H1 (cell line): ENCODE measurements around the gene ABTB1. TPM values are rescaled to one million over a fixed set of nuclear protein-coding genes. Genes with fewer than 3 reads are reported as not detected.

Experiments used
- CTCF ChIA-PET: fragments of 300-600 bp; sonication (Branson Sonifier 250); formaldehyde crosslinking; loops from one replicate; lab custom pipeline; 2021; ENCODE audit not compliant: partially characterized antibody; lab: Charles Lee
- POLR2A ChIA-PET: fragments of 300-600 bp; sonication (Branson Sonifier 250); formaldehyde crosslinking; loops from one replicate; lab custom pipeline; 2021; ENCODE audit warnings: inconsistent platforms; ENCODE audit not compliant: partially characterized antibody; lab: Charles Lee
- DNase-seq, 2 experiments: peaks; one replicate each; pipeline versions ENCODE4 v3.0.0 to v3.0.0-alpha.2; 2010 to 2022; ENCODE audit warnings: low spot score in 2 of 2, low read depth in 1 of 2, mixed read lengths in 1 of 2
- FAIRE-seq: peaks from 2 replicates; lab custom pipeline; 2011; peaks lifted over from hg19 to GRCh38; lab: Jason Lieb, UNC
- H2AFZ ChIP-seq: 2 replicates; pipeline ENCODE4 v1.8.1; 2012; ENCODE audit warnings: low read length, inconsistent platforms
- H2AK5ac ChIP-seq: 2 replicates; pipeline ENCODE4 v1.6.1; 2013; ENCODE audit warnings: low read depth, low read length
- H2BK120ac ChIP-seq: replicated peaks from 2 replicates; pipeline ENCODE3; 2013; ENCODE audit warnings: low read depth, low read length, inconsistent platforms
- H2BK12ac ChIP-seq: 2 replicates; pipeline ENCODE4 v1.6.1; 2013; ENCODE audit warnings: low read depth, low read length
- H2BK15ac ChIP-seq: 2 replicates; pipeline ENCODE4 v1.6.1; 2013; ENCODE audit warnings: low read length
- H2BK20ac ChIP-seq: 2 replicates; pipeline ENCODE4 v1.6.1; 2013; ENCODE audit warnings: low read length
- H2BK5ac ChIP-seq: 2 replicates; pipeline ENCODE4 v1.6.1; 2013; ENCODE audit warnings: low read depth, low read length
- H3K14ac ChIP-seq: 2 replicates; pipeline ENCODE4 v1.6.1; 2013; ENCODE audit warnings: inconsistent platforms; ENCODE audit not compliant: insufficient read length
- H3K18ac ChIP-seq: 2 replicates; pipeline ENCODE4 v1.6.1; 2013; ENCODE audit warnings: low read length; ENCODE audit errors: extremely low read depth
- H3K23ac ChIP-seq: 2 replicates; pipeline ENCODE4 v1.6.1; 2013; ENCODE audit warnings: inconsistent platforms; ENCODE audit not compliant: insufficient read length
- H3K23me2 ChIP-seq: 2 replicates; pipeline ENCODE4 v1.6.1; 2013; ENCODE audit warnings: low read depth, low read length
- H3K27ac ChIP-seq: 2 replicates; pipeline ENCODE4 v1.6.1; 2011; ENCODE audit warnings: low read depth, low read length, inconsistent platforms
- H3K27me3 ChIP-seq, 4 experiments: replicated peaks in 1 of 4; 1 replicate in 1 of 4; 2 replicates in 3 of 4; pipeline versions ENCODE4 v1.6.1 to v1.8.1; 2011 to 2013; ENCODE audit warnings: low read length in 3 of 4, mild to moderate bottlenecking in 3 of 4, inconsistent platforms in 2 of 4, mixed read lengths in 2 of 4, moderate library complexity in 1 of 4; ENCODE audit not compliant: control insufficient read depth in 3 of 4, insufficient read depth in 3 of 4; ENCODE audit errors: extremely low read depth in 1 of 4
- H3K36me3 ChIP-seq, 4 experiments: 2 replicates each; pipeline versions ENCODE4 v1.6.1 to v1.8.1; 2011 to 2013; ENCODE audit warnings: mild to moderate bottlenecking in 4 of 4, low read length in 3 of 4, moderate library complexity in 2 of 4, control low read depth in 1 of 4, inconsistent platforms in 1 of 4; ENCODE audit not compliant: insufficient read depth in 4 of 4, control insufficient read depth in 2 of 4
- H3K4ac ChIP-seq: replicated peaks from 2 replicates; pipeline ENCODE3; 2013; ENCODE audit warnings: low read length, low read depth, mixed read lengths, inconsistent platforms; ENCODE audit not compliant: insufficient read length
- H3K4me1 ChIP-seq, 4 experiments: replicated peaks in 1 of 4; 1 replicate in 1 of 4; 2 replicates in 3 of 4; pipeline versions ENCODE4 v1.6.1 to v1.8.1; 2011 to 2013; ENCODE audit warnings: low read length in 3 of 4, inconsistent platforms in 2 of 4, mixed read lengths in 1 of 4; ENCODE audit not compliant: insufficient read depth in 4 of 4, control insufficient read depth in 3 of 4
- H3K4me2 ChIP-seq, 2 experiments: 2 replicates each; pipeline versions ENCODE4 v1.6.1 to v1.8.1; 2011 to 2013; ENCODE audit warnings: low read depth in 2 of 2, low read length in 2 of 2, control low read depth in 1 of 2, inconsistent platforms in 1 of 2, mild to moderate bottlenecking in 1 of 2; ENCODE audit not compliant: insufficient read depth in 1 of 2
- H3K4me3 ChIP-seq, 4 experiments: fragments of 200-600, 300-600 bp in 1 of 4; sonication (generic), shearing (Covaris generic), sonication (Bioruptor Twin) in 1 of 4; 2 replicates each; pipeline versions ENCODE4 v1.5.1 to v1.8.1; 2011 to 2016; ENCODE audit warnings: low read length in 4 of 4, low read depth in 3 of 4, control low read depth in 2 of 4, inconsistent platforms in 2 of 4, mild to moderate bottlenecking in 2 of 4, mixed read lengths in 1 of 4, moderate library complexity in 1 of 4; ENCODE audit not compliant: insufficient read depth in 2 of 4; ENCODE audit errors: extremely low read depth in 1 of 4
- H3K56ac ChIP-seq: replicated peaks from 2 replicates; pipeline ENCODE3; 2013; ENCODE audit warnings: low read depth, mild to moderate bottlenecking, mixed read lengths, low read length, inconsistent platforms; ENCODE audit not compliant: insufficient read length
- H3K79me1 ChIP-seq: 2 replicates; pipeline ENCODE4 v1.6.1; 2013; ENCODE audit warnings: low read depth, low read length, control low read depth
- H3K79me2 ChIP-seq, 2 experiments: 2 replicates each; pipeline versions ENCODE4 v1.6.1 to v1.8.1; 2012 to 2013; ENCODE audit warnings: low read length in 2 of 2, mild to moderate bottlenecking in 2 of 2, inconsistent platforms in 1 of 2; ENCODE audit not compliant: insufficient read depth in 2 of 2, control insufficient read depth in 1 of 2
- H3K9ac ChIP-seq, 4 experiments: replicated peaks in 1 of 4; 1 replicate in 1 of 4; 2 replicates in 3 of 4; pipeline versions ENCODE4 v1.6.1 to v1.8.1; 2011 to 2013; ENCODE audit warnings: low read depth in 3 of 4, low read length in 3 of 4, control low read depth in 2 of 4, mild to moderate bottlenecking in 2 of 4, moderate library complexity in 2 of 4, inconsistent platforms in 1 of 4; ENCODE audit errors: extremely low read depth in 1 of 4
- H3K9me3 ChIP-seq, 2 experiments: 2 replicates each; pipeline versions ENCODE4 v1.6.1 to v1.8.1; 2012 to 2013; ENCODE audit warnings: mild to moderate bottlenecking in 2 of 2, moderate library complexity in 2 of 2, control low read depth in 1 of 2, inconsistent platforms in 1 of 2, low read depth in 1 of 2, low read length in 1 of 2, mixed read lengths in 1 of 2; ENCODE audit not compliant: insufficient read depth in 2 of 2
- H4K20me1 ChIP-seq, 2 experiments: replicated peaks in 1 of 2; 2 replicates each; pipeline versions ENCODE3 to v1.8.1; 2011 to 2013; ENCODE audit warnings: inconsistent platforms in 2 of 2, low read length in 2 of 2, mild to moderate bottlenecking in 1 of 2; ENCODE audit not compliant: insufficient read depth in 2 of 2, control insufficient read depth in 1 of 2
- H4K5ac ChIP-seq: 2 replicates; pipeline ENCODE4 v1.6.1; 2013; ENCODE audit warnings: low read length, low read depth, mixed read lengths, inconsistent platforms; ENCODE audit not compliant: insufficient read length
- H4K8ac ChIP-seq: 2 replicates; pipeline ENCODE4 v1.8.0; 2013; ENCODE audit warnings: mild to moderate bottlenecking, moderate library complexity, low read length, inconsistent platforms; ENCODE audit not compliant: insufficient read depth; ENCODE audit errors: extremely low read depth
- H4K91ac ChIP-seq: replicated peaks from 2 replicates; pipeline ENCODE3; 2013; ENCODE audit warnings: low read length, mixed read lengths, inconsistent platforms; ENCODE audit not compliant: insufficient read length
- ASH2L ChIP-seq: fragments of 200-600, 300-600 bp; sonication (generic); IDR thresholded peaks from one replicate; pipeline ENCODE4 v1.7.1; 2017; ENCODE audit warnings: low read length
- BACH1 ChIP-seq: IDR thresholded peaks from 2 replicates; pipeline ENCODE4 v1.6.1; 2012; ENCODE audit warnings: low read length, improper control_type of control experiment
- BCL11A ChIP-seq, 2 experiments: IDR thresholded peaks; one replicate each; pipeline ENCODE4 v1.6.1; 2011; ENCODE audit warnings: low read depth in 2 of 2, low read length in 2 of 2, mild to moderate bottlenecking in 2 of 2
- CBX5 ChIP-seq: fragments of 300-800, 300-1000 bp; sonication (generic); IDR thresholded peaks from 2 replicates; pipeline ENCODE4 v1.7.1; 2016; ENCODE audit warnings: antibody characterized with exemption, low read length, low read depth
- CEBPB ChIP-seq: IDR thresholded peaks from 2 replicates; pipeline ENCODE4 v1.6.1; 2012; ENCODE audit warnings: low read depth, low read length
- CREB1 ChIP-seq: IDR thresholded peaks from 2 replicates; pipeline ENCODE4 v1.6.1; 2012; ENCODE audit warnings: inconsistent platforms
- FOSL1 ChIP-seq: IDR thresholded peaks from 2 replicates; pipeline ENCODE4 v1.6.1; 2011; ENCODE audit warnings: mild to moderate bottlenecking, low read depth, low read length, moderate library complexity; ENCODE audit not compliant: insufficient read depth
- MAX ChIP-seq: IDR thresholded peaks from 2 replicates; pipeline ENCODE4 v1.6.1; 2012; ENCODE audit warnings: inconsistent platforms
- POU5F1 ChIP-seq: IDR thresholded peaks from 2 replicates; pipeline ENCODE4 v1.6.1; 2011; ENCODE audit warnings: low read depth, mild to moderate bottlenecking, low read length, moderate library complexity
- RFX5 ChIP-seq: IDR thresholded peaks from 2 replicates; pipeline ENCODE4 v1.6.1; 2011; ENCODE audit warnings: low read depth, low read length, improper control_type of control experiment, borderline replicate concordance
- SAP30 ChIP-seq: fragments of 300-600 bp; sonication (generic); IDR thresholded peaks from 2 replicates; pipeline ENCODE4 v1.7.1; 2012; ENCODE audit warnings: low read length, moderate library complexity, mild to moderate bottlenecking, inconsistent platforms; ENCODE audit not compliant: insufficient read depth, insufficient replicate concordance
- SIN3A ChIP-seq, 2 experiments: IDR thresholded peaks in 1 of 2; conservative IDR thresholded peaks in 1 of 2; 2 replicates each; pipeline ENCODE4 v1.6.1; 2011 to 2012; ENCODE audit warnings: low read length in 2 of 2, improper control_type of control experiment in 1 of 2, low read depth in 1 of 2, mild to moderate bottlenecking in 1 of 2
- SRF ChIP-seq: IDR thresholded peaks from 2 replicates; pipeline ENCODE4 v1.6.1; 2011; ENCODE audit warnings: mild to moderate bottlenecking, low read depth, low read length, moderate library complexity
- TAF1 ChIP-seq: IDR thresholded peaks from 2 replicates; pipeline ENCODE4 v1.6.1; 2011; ENCODE audit warnings: mild to moderate bottlenecking, low read depth, low read length
- TBP ChIP-seq: IDR thresholded peaks from 2 replicates; pipeline ENCODE4 v1.6.1; 2011; ENCODE audit warnings: low read depth, low read length, improper control_type of control experiment
- WGBS, 2 experiments: shearing (Covaris generic) in 1 of 2; methylation state at CpG; one replicate each; pipeline versions ENCODE4 v1.1.6 to v1.1.7; 2013 to 2015; ENCODE audit warnings: low lambda C conversion rate in 2 of 2, mixed read lengths in 2 of 2, inconsistent platforms in 1 of 2, low coverage in 1 of 2, missing lambda C conversion rate in 1 of 2; ENCODE audit not compliant: insufficient replicate concordance in 2 of 2, insufficient coverage in 1 of 2, insufficient read length in 1 of 2; ENCODE audit errors: extremely low coverage in 1 of 2, missing lambda C conversion rate in 1 of 2; 5-methylcytosine and 5-hydroxymethylcytosine counted together
- polyA plus RNA-seq, 7 experiments: library from polyadenylated mRNA; depleted of rRNA in 3 of 7; stranded (reverse) in 5 of 7; unstranded in 2 of 7; fragments of >200 nt in 5 of 7; fragments of 200-250 nt in 2 of 7; gene quantifications; 1 replicate in 5 of 7; 2 replicates in 1 of 7; 4 replicates in 1 of 7; pipeline versions ENCODE4 v1.2.1 to v1.2.3, GENCODE V29; 2011 to 2013; ENCODE audit warnings: missing spikeins in 2 of 7, mixed read lengths in 2 of 7
- total RNA-seq: library from RNA; stranded (reverse); fragmentation: NEBNext Ultra II Directional; extraction: Animal tissue kit (Norgen Biotek cat#: 25700); gene quantifications from 2 replicates; pipeline ENCODE4 v1.2.1, GENCODE V29; 2021

Gene ABTB1
- total and polyA plus RNA-seq, 2 of the 8 experiments (the other 6 are each of a cell fraction or from before 2014, with no cell fraction given) = 7.1 to 9.4 TPM

DNA sequence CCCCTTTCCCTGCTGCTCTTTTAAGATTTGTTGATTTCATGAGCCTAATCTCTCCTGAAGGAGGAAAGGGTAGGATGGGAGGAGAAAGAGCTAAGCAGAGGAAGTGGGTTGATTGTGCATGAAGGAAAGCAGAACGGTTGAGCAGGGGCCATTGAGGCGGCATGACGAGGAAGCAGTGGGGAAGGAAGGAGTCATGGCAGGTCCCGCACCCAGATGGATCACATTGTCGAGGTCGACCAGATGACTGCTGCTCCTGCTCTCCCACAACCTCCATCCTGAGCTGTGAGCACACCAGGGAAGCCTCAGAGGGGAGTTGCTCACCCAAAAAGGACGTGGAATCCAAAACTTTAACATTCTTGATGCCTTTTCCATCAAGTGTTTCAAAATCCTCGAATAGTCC, 42.8 kb downstream of the ABTB1 start:
- Histone ChIP-seq H2BK5ac (no peak overlapping the region), H3K27me3 (no peaks in the 10 kb centered on the region), H3K4me3 (no peak overlapping the region), H3K79me1 (no peaks in the 10 kb centered on the region), H3K18ac (no peak overlapping the region), H4K8ac (no peak overlapping the region), H2AFZ (no peak overlapping the region), H3K23me2 (no peaks in the 10 kb centered on the region), H2BK20ac (no peak overlapping the region), H3K9me3 (no peaks in the 10 kb centered on the region), H3K4ac (no peak overlapping the region), H3K14ac (no peak overlapping the region), H3K4me1 (peaks cover 0 to 8% (median 2%) of the 10 kb centered on the region in 4 experiments; a peak in 2 of 7 replicates), H4K5ac (no peak overlapping the region), H2AK5ac (no peak overlapping the region), H3K27ac (no peak overlapping the region), H4K91ac (no peak overlapping the region), H3K56ac (no peak overlapping the region), H3K9ac (no peak overlapping the region), H2BK15ac (no peak overlapping the region), H3K36me3 (no peaks in the 10 kb centered on the region), H4K20me1 (no peaks in the 10 kb centered on the region), H2BK12ac (no peak overlapping the region), H3K23ac (no peak overlapping the region), H2BK120ac (no peak overlapping the region), H3K4me2 (no peak overlapping the region), H3K79me2 (no peaks in the 10 kb centered on the region)
- DNase-seq = no peak
- ChIA-PET POLR2A (interaction anchor here (0.8 to 1.1 kb wide), 2 partner anchors 13 to 107 kb away, joined by 3 to 4 read pairs; partner anchors contain the start of gene MGLL), CTCF (interaction anchor here (0.7 to 6.8 kb wide), 3 partner anchors 20 to 63 kb away, joined by 3 to 43 read pairs (median 5); no protein-coding TSS in a partner anchor)
- 89% methylated on average over 6 of the region's 8 CpGs; no CpG with 5 or more reads in 1 of the 2 experiments for WGBS, 2 experiments
- no peak for FAIRE-seq
- TF ChIP-seq BACH1 (no peak), TAF1 (no peak), CBX5 (no peak), SIN3A (conservative IDR thresholded peaks at IDR 0.05 in 1 of 2, IDR thresholded peaks at IDR 0.05 in 1 of 2; ENCODE audit: low read depth in 1 of 2, low read length in 2 of 2) (no peak), CREB1 (no peak), SAP30 (no peak), RFX5 (no peak), SRF (no peak), ASH2L (no peak), CEBPB (no peak), MAX (no peak), POU5F1 (no peak), FOSL1 (no peak), BCL11A (IDR thresholded peaks at IDR 0.05; ENCODE audit: low read depth in 2 of 2, low read length in 2 of 2) (no peak), TBP (no peak)
